ENCODE results near the gene CAVIN2. TPM values are rescaled to one million over a fixed set of nuclear protein-coding genes. Genes with fewer than 3 reads are reported as not detected.

Gene CAVIN2
- total and polyA plus RNA-seq, 7 donors = 1.4 to 201 (median 138) TPM

- WGBS, 2 donors = 73 to 79% methylated on average over 2 of the region's 2 CpGs
- intact Hi-C loops (cut with DNase I) = no loop called here
- no peaks in the 10 kb centered on the region for H3K36me3 ChIP-seq
- H3K4me3 ChIP-seq = no peak overlapping the region
- no peaks in the 10 kb centered on the region for H3K4me1 ChIP-seq
- TF ChIP-seq CTCF (IDR thresholded peaks at IDR 0.05) (no peak), POLR2A (IDR thresholded peaks at IDR 0.05) (no peak), EP300 (IDR thresholded peaks at IDR 0.05) (no peak), POLR2AphosphoS5 (IDR thresholded peaks at IDR 0.05) (no peak)
- H3K27me3 ChIP-seq = no peaks in the 10 kb centered on the region
- DNase-seq = no peak
- H3K27ac ChIP-seq = no peak overlapping the region
- no peaks in the 10 kb centered on the region for H3K9me3 ChIP-seq
Measured at GRCh38 chr2:191797942-191798876, 48.7 kb downstream of the CAVIN2 start.

GRCh38 chr2:191797500-191797899, 49.4 kb downstream of the CAVIN2 start:
- no peak for TF ChIP-seq EP300 (IDR thresholded peaks at IDR 0.05)
- no peak for TF ChIP-seq POLR2AphosphoS5 (IDR thresholded peaks at IDR 0.05)
- no peak for TF ChIP-seq CTCF (IDR thresholded peaks at IDR 0.05)
- TF ChIP-seq POLR2A (IDR thresholded peaks at IDR 0.05) = no peak
- 65 to 66% methylated on average over 4 of the region's 4 CpGs for WGBS, 2 donors
- intact Hi-C loops (cut with DNase I) = no loop called here

GRCh38 chr2:191795715-191796114, 51.2 kb downstream of the CAVIN2 start:
- Histone ChIP-seq H3K27ac (no peak overlapping the region), H3K9me3 (no peaks in the 10 kb centered on the region), H3K4me3 (no peak overlapping the region), H3K27me3 (no peaks in the 10 kb centered on the region), H3K4me1 (no peaks in the 10 kb centered on the region), H3K36me3 (no peaks in the 10 kb centered on the region)
- DNase-seq = no peak
- WGBS, 2 donors = 84 to 86% methylated on average over 2 of the region's 2 CpGs
- TF ChIP-seq CTCF (IDR thresholded peaks at IDR 0.05) (no peak), POLR2AphosphoS5 (IDR thresholded peaks at IDR 0.05) (no peak), POLR2A (IDR thresholded peaks at IDR 0.05) (no peak), EP300 (IDR thresholded peaks at IDR 0.05) (no peak)
- intact Hi-C loops (cut with DNase I) = no loop called here

More at GRCh38 chr2:191797500-191797899, 49.4 kb downstream of the CAVIN2 start:
- DNase-seq = no peak
- no peak overlapping the region for H3K4me3 ChIP-seq
- H3K36me3 ChIP-seq = no peaks in the 10 kb centered on the region
- H3K4me1 ChIP-seq = no peaks in the 10 kb centered on the region
- no peak overlapping the region for H3K27ac ChIP-seq
- H3K27me3 ChIP-seq = no peaks in the 10 kb centered on the region
- no peaks in the 10 kb centered on the region for H3K9me3 ChIP-seq

- Histone ChIP-seq H3K27ac (no peak overlapping the region), H3K9me3 (no peaks in the 10 kb centered on the region), H3K36me3 (no peaks in the 10 kb centered on the region), H3K4me1 (no peaks in the 10 kb centered on the region), H3K27me3 (no peaks in the 10 kb centered on the region), H3K4me3 (no peak overlapping the region)
- intact Hi-C loops (cut with DNase I) = no loop called here
- TF ChIP-seq EP300 (IDR thresholded peaks at IDR 0.05) = no peak
- no peak for DNase-seq
- WGBS, 2 donors = 83 to 85% methylated on average over 3 of the region's 3 CpGs
Measured at GRCh38 chr2:191791953-191792560, 54.8 kb downstream of the CAVIN2 start.

GRCh38 chr2:191790737-191791136, 56.2 kb downstream of the CAVIN2 start:
- H3K9me3 ChIP-seq = no peaks in the 10 kb centered on the region
- H3K4me1 ChIP-seq = no peaks in the 10 kb centered on the region
- H3K4me3 ChIP-seq = no peak overlapping the region
- DNase-seq = no peak
- no peak for TF ChIP-seq EP300 (IDR thresholded peaks at IDR 0.05)
- no peak for TF ChIP-seq CTCF (IDR thresholded peaks at IDR 0.05)
- TF ChIP-seq POLR2A (IDR thresholded peaks at IDR 0.05) = no peak
- no peak for TF ChIP-seq POLR2AphosphoS5 (IDR thresholded peaks at IDR 0.05)
- 66 to 77% methylated on average over 1 of the region's 1 CpG for WGBS, 2 donors
- no peaks in the 10 kb centered on the region for H3K36me3 ChIP-seq
- no peaks in the 10 kb centered on the region for H3K27me3 ChIP-seq
- H3K27ac ChIP-seq = no peak overlapping the region
- intact Hi-C loops (cut with DNase I) = no loop called here
